Measurements from ENCODE around the gene KMO. TPM values are rescaled to one million over a fixed set of nuclear protein-coding genes. Genes with fewer than 3 reads are reported as not detected.

The KMO gene
- total and polyA plus RNA-seq, 7 donors = 0.27 to 5.4 (median 1.8) TPM

DNA sequence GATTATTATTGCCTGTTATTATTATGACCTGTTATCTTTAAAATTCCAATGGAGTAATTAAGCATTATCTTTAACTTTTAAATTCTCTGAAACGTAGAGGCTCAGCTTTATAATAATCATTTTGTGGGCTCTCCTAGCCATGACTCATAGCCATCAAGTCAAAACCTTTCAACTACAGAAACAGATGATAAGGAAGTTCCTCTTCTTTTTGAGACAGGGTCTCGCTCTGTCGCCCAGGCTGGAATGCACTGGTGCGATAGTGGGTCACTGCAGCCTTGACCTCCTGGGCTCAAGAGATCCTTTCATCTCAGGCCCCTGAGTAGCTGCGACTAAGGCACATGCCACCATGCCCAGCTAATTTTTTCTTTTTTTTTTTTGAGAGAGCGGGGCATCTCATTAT is 64.5 kb downstream of the KMO start:
- H3K27me3 ChIP-seq = no peaks in the 10 kb centered on the region
- H3K9me3 ChIP-seq = no peaks in the 10 kb centered on the region
- DNase-seq = no peak
- TF ChIP-seq POLR2AphosphoS5 (IDR thresholded peaks at IDR 0.05) = no peak
- TF ChIP-seq POLR2A (IDR thresholded peaks at IDR 0.05) = no peak
- TF ChIP-seq EP300 (IDR thresholded peaks at IDR 0.05) = no peak
- TF ChIP-seq, protein P1, sequence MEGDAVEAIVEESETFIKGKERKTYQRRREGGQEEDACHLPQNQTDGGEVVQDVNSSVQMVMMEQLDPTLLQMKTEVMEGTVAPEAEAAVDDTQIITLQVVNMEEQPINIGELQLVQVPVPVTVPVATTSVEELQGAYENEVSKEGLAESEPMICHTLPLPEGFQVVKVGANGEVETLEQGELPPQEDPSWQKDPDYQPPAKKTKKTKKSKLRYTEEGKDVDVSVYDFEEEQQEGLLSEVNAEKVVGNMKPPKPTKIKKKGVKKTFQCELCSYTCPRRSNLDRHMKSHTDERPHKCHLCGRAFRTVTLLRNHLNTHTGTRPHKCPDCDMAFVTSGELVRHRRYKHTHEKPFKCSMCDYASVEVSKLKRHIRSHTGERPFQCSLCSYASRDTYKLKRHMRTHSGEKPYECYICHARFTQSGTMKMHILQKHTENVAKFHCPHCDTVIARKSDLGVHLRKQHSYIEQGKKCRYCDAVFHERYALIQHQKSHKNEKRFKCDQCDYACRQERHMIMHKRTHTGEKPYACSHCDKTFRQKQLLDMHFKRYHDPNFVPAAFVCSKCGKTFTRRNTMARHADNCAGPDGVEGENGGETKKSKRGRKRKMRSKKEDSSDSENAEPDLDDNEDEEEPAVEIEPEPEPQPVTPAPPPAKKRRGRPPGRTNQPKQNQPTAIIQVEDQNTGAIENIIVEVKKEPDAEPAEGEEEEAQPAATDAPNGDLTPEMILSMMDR (IDR thresholded peaks at IDR 0.05) = no peak
- no peaks in the 10 kb centered on the region for H3K36me3 ChIP-seq
- intact Hi-C loops (cut with DNase I) = no loop called here
- H3K4me3 ChIP-seq = no peak overlapping the region
- no peaks in the 10 kb centered on the region for H3K4me1 ChIP-seq
- WGBS, 2 donors = 81 to 93% methylated on average over 6 of the region's 6 CpGs
- no peak overlapping the region for H3K27ac ChIP-seq

DNA sequence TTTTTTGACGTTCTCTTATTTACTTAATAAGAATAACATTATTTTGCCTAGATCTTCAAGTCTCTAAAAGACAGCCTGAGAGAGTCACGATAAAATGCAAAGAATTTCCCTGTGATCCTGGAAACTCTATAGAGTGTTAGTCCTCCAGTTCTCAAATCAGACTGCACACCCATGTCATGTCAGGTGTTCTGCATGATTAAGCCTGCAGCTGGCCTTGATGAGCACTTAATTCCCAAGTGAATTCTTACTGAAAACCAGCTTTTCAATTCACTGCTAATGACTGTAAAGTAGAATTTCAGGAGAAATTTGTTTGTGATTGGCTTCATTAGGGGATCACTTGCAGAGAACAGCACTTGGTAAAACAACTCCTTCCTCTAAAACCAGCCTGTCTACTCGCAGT is 66.1 kb downstream of the KMO start:
- TF ChIP-seq, protein P1 (IDR thresholded peaks at IDR 0.05) = no peak
- no peak for TF ChIP-seq EP300 (IDR thresholded peaks at IDR 0.05)
- no peak for TF ChIP-seq POLR2A (IDR thresholded peaks at IDR 0.05)
- no peak for TF ChIP-seq POLR2AphosphoS5 (IDR thresholded peaks at IDR 0.05)
- H3K9me3 ChIP-seq = no peaks in the 10 kb centered on the region
- H3K36me3 ChIP-seq = no peaks in the 10 kb centered on the region
- no peaks in the 10 kb centered on the region for H3K27me3 ChIP-seq
- 83 to 93% methylated on average over 3 of the region's 3 CpGs for WGBS, 2 donors
- H3K4me3 ChIP-seq = no peak overlapping the region
- no peak overlapping the region for H3K27ac ChIP-seq
- intact Hi-C loops (cut with DNase I) = no loop called here
- DNase-seq = no peak
- no peaks in the 10 kb centered on the region for H3K4me1 ChIP-seq

DNA sequence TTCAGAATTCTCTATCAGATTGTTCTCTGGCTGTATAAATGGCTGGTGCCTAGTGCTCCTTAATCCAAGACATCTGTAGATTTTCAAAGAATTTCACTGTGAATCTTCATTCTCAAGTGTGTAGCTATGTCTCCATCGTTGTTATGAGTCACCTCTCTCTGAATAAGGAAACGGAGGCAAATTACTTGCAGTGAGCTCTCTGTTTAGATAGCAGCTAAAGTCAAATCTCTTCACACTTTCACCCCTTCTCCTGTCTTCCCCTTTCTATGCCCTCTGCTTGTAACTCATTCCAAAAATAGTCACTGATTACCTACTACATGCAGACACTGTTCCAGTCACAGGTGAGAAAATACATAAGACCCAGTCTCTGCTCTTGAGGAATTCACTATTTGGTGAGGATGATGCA is 68.3 kb downstream of the KMO start:
- no peaks in the 10 kb centered on the region for H3K27me3 ChIP-seq
- TF ChIP-seq, protein P1 (IDR thresholded peaks at IDR 0.05) = no peak
- TF ChIP-seq EP300 (IDR thresholded peaks at IDR 0.05) = no peak
- TF ChIP-seq POLR2A (IDR thresholded peaks at IDR 0.05) = no peak
- no peak for TF ChIP-seq POLR2AphosphoS5 (IDR thresholded peaks at IDR 0.05)

DNA sequence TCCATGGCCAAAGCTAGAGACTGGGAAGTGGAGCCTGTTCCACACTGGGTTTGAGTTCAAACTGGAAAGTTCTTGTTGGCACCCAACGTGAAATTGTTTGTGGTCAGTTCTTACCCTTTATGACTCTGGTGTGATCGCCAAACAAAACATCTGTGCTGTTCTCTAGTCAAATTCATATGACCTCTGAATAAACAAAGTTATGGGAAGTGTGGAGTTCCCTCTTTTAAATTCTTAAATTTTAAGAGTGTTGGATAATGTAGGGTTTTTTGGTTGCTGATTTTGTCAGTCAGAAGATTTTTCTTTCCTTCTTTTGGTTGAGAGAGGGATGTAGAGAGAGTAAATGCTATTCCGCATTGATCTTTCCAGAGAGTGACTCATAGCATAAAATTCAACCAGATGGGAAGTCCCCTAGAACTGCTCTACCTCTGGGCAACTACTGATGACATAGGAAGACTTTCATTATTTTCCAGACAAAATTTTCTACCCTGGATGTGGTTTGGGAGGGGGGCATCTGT is 71.6 kb downstream of the KMO start:
- intact Hi-C loops (cut with DNase I) = no loop called here
- H3K27ac ChIP-seq = peak overlapping the region in 1 of 4 donors; percentile 4
- H3K4me3 ChIP-seq = no peak overlapping the region
- no peaks in the 10 kb centered on the region for H3K36me3 ChIP-seq
- TF ChIP-seq, protein P1 (IDR thresholded peaks at IDR 0.05) = no peak
- no peak for TF ChIP-seq EP300 (IDR thresholded peaks at IDR 0.05)
- no peak for TF ChIP-seq POLR2A (IDR thresholded peaks at IDR 0.05)
- TF ChIP-seq POLR2AphosphoS5 (IDR thresholded peaks at IDR 0.05) = no peak
- no peak for DNase-seq
- 65 to 71% methylated on average over 3 of the region's 3 CpGs for WGBS, 2 donors
- no peaks in the 10 kb centered on the region for H3K27me3 ChIP-seq
- no peaks in the 10 kb centered on the region for H3K4me1 ChIP-seq
- no peaks in the 10 kb centered on the region for H3K9me3 ChIP-seq

More for the DNA sequence above, 68.3 kb downstream of the KMO start:
- intact Hi-C loops (cut with DNase I) = no loop called here
- Histone ChIP-seq H3K9me3 (no peaks in the 10 kb centered on the region), H3K4me1 (no peaks in the 10 kb centered on the region), H3K36me3 (no peaks in the 10 kb centered on the region), H3K27ac (no peak overlapping the region), H3K4me3 (no peak overlapping the region)
- 58 to 67% methylated on average over 2 of the region's 2 CpGs for WGBS, 2 donors
- DNase-seq = no peak
